Measurements from ENCODE around the gene SLC6A17.

DNA sequence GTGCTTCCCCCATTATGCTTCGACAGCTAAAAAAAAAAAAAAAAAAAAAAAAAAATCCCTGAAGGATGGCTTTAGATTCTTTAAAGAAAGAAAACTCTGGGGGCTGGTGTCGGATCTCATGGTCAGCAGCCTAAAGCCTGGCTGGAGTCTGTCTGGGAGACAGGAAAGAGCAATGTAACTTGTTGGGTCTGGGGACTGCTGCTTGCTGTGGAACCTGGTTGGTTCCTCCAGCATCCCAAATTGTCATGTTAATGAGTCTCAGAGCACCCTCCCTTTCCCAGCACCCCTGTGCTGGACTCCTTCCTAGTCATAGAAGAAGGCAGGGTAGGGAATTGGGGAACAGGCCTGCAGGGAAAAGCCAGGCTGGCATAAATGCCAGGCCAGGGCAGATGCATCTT, 62.8 kb downstream of the SLC6A17 start:
- TF ChIP-seq, protein P1, sequence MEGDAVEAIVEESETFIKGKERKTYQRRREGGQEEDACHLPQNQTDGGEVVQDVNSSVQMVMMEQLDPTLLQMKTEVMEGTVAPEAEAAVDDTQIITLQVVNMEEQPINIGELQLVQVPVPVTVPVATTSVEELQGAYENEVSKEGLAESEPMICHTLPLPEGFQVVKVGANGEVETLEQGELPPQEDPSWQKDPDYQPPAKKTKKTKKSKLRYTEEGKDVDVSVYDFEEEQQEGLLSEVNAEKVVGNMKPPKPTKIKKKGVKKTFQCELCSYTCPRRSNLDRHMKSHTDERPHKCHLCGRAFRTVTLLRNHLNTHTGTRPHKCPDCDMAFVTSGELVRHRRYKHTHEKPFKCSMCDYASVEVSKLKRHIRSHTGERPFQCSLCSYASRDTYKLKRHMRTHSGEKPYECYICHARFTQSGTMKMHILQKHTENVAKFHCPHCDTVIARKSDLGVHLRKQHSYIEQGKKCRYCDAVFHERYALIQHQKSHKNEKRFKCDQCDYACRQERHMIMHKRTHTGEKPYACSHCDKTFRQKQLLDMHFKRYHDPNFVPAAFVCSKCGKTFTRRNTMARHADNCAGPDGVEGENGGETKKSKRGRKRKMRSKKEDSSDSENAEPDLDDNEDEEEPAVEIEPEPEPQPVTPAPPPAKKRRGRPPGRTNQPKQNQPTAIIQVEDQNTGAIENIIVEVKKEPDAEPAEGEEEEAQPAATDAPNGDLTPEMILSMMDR (IDR thresholded peaks at IDR 0.05) = no peak
- TF ChIP-seq POLR2AphosphoS5 (IDR thresholded peaks at IDR 0.05; ENCODE audit: insufficient read depth in 1 of 2, low read depth in 1 of 2) (no peak), POLR2A (IDR thresholded peaks at IDR 0.05) (no peak)
